Mucosa of descending colon (tissue), 3 donors: ENCODE data around the gene NKX1-1. TPM values are rescaled to one million over a fixed set of nuclear protein-coding genes. Genes with fewer than 3 reads are reported as not detected.

Experiments used
- ATAC-seq: fragments of 200-7000 bp; cut with Tn5 transposase; one replicate; pipeline ENCODE4 v1.9.1; 2020; ENCODE audit warnings: mild to moderate bottlenecking, moderate library complexity
- DNase-seq, 3 donors: peaks; one replicate each; pipeline ENCODE4 v3.0.0-alpha.2; 2020
- H3K36me3 ChIP-seq: fragments of 200-600 bp; one replicate; pipeline ENCODE4 v1.8.0; 2021; ENCODE audit warnings: low read depth, mild to moderate bottlenecking
- H3K4me1 ChIP-seq: fragments of 200-600 bp; one replicate; pipeline ENCODE4 v1.8.0; 2021; ENCODE audit warnings: low read depth, mild to moderate bottlenecking
- H3K4me3 ChIP-seq: fragments of 200-600 bp; one replicate; pipeline ENCODE4 v1.8.0; 2021; ENCODE audit warnings: mild to moderate bottlenecking
- H3K9me3 ChIP-seq: fragments of 200-600 bp; one replicate; pipeline ENCODE4 v1.8.0; 2021; ENCODE audit warnings: mild to moderate bottlenecking
- CTCF ChIP-seq: fragments of 200-600 bp; IDR thresholded peaks from one replicate; pipeline ENCODE4 v1.8.0; 2022; ENCODE audit warnings: antibody characterized with exemption, mild to moderate bottlenecking
- intact Hi-C, 2 donors: fragments of 100-400 bp; cut with DNase I in 1 of 2; cut with micrococcal nuclease in 1 of 2; formaldehyde crosslinking; loops; one replicate each; pipeline versions ENCODE4 v1.11.0 to v1.11.1; 2022; cut with DNase I, micrococcal nuclease
- total RNA-seq, 3 donors: library from RNA; stranded (reverse); fragmentation: NEBNext Ultra II Directional in 2 of 3; extraction: Animal tissue kit (Norgen Biotek cat#: 25700) in 2 of 3; gene quantifications; one replicate each; pipeline versions ENCODE4 v1.2.1 to v1.2.4, GENCODE V29; 2021 to 2023
- donor health status: DM: no; HTN: no; CAD: no; lungs with moderate emphysema.
- donor health status: DM: no; HTN: no; CAD: no.
- donor health status: DM: no; HTN: yes; CAD: no.

Gene NKX1-1
- total RNA-seq, 3 donors from 2014 or later: not detected

- Histone ChIP-seq H3K36me3 (no peaks in the 10 kb centered on the region), H3K4me3 (no peak overlapping the region), H3K9me3 (no peaks in the 10 kb centered on the region), H3K4me1 (no peaks in the 10 kb centered on the region)
- no peak for TF ChIP-seq CTCF
- ATAC-seq: no peak
- DNase-seq: no peak
- intact Hi-C loops: no loop called here
Observed at GRCh38 chr4:1362046-1362445, 44.2 kb downstream of the NKX1-1 start.

- TF ChIP-seq CTCF: no peak
- H3K4me3 ChIP-seq: no peak overlapping the region
Observed at GRCh38 chr4:1361431-1361830, 44.8 kb downstream of the NKX1-1 start.

GRCh38 chr4:1360423-1361283, 45.6 kb downstream of the NKX1-1 start:
- DNase-seq (no peak), ATAC-seq (no peak)
- H3K4me1 ChIP-seq: no peaks in the 10 kb centered on the region
- no peaks in the 10 kb centered on the region for H3K36me3 ChIP-seq
- no peaks in the 10 kb centered on the region for H3K9me3 ChIP-seq
- no peak overlapping the region for H3K4me3 ChIP-seq
- TF ChIP-seq CTCF: no peak
- intact Hi-C loops: no loop called here

More at GRCh38 chr4:1361431-1361830, 44.8 kb downstream of the NKX1-1 start:
- Histone ChIP-seq H3K9me3 (no peaks in the 10 kb centered on the region), H3K4me1 (no peaks in the 10 kb centered on the region), H3K36me3 (no peaks in the 10 kb centered on the region)
- DNase-seq: no peak
- intact Hi-C loops: no loop called here
- ATAC-seq: no peak

GRCh38 chr4:1359976-1360375, 46.3 kb downstream of the NKX1-1 start:
- Histone ChIP-seq H3K4me1 (no peaks in the 10 kb centered on the region), H3K9me3 (no peaks in the 10 kb centered on the region), H3K4me3 (no peak overlapping the region), H3K36me3 (no peaks in the 10 kb centered on the region)
- intact Hi-C loops: loop anchor here in 1 of 2 donors (10.0 kb wide), 3 partner anchors 105 to 265 kb away; no protein-coding TSS in a partner anchor
- ATAC-seq: no peak
- DNase-seq: no peak
- no peak for TF ChIP-seq CTCF

GRCh38 chr4:1359144-1359501, 47.1 kb downstream of the NKX1-1 start:
- intact Hi-C loops: loop anchor here in 1 of 2 donors (10.0 kb wide), 3 partner anchors 104 to 266 kb away; no protein-coding TSS in a partner anchor
- ATAC-seq (no peak), DNase-seq (no peak)
- Histone ChIP-seq H3K4me1 (no peaks in the 10 kb centered on the region), H3K4me3 (no peak overlapping the region), H3K9me3 (no peaks in the 10 kb centered on the region), H3K36me3 (no peaks in the 10 kb centered on the region)
- no peak for TF ChIP-seq CTCF
